DND-41 (cell line): ENCODE results near the gene C12orf57.

Experiments
- CTCF ChIP-seq: IDR thresholded peaks from 2 replicates; pipeline ENCODE4 v1.5.1; 2012; ENCODE audit warnings: borderline replicate concordance, low read length, moderate library complexity, mild to moderate bottlenecking; ENCODE audit not compliant: poor library complexity, severe bottlenecking; ENCODE audit errors: extremely low read depth
- EZH2 ChIP-seq: IDR thresholded peaks from 3 replicates; pipeline ENCODE4 v1.6.1; 2012; ENCODE audit warnings: borderline replicate concordance, low read depth, mild to moderate bottlenecking, moderate library complexity, low read length, inconsistent platforms; ENCODE audit not compliant: severe bottlenecking

- TF ChIP-seq CTCF (no peak), EZH2 (no peak)
Measured at GRCh38 chr12:6925540-6926279, 18.1 kb upstream of the C12orf57 start.
